HL-60 (cell line): ENCODE data around the gene ZG16.
"Not testable (repeated sequence)": the region's sequence is repeated elsewhere in the genome, so short reads cannot be mapped to it uniquely, and the experiment has no call there.

Source experiments
- DNase-seq, 2 experiments: peaks; one replicate each; pipeline ENCODE4 v3.0.0-alpha.2; 2010 to 2020; ENCODE audit warnings: low read depth in 1 of 2, low spot score in 1 of 2
- H3K27ac ChIP-seq: fragments of 250-450 bp; sonication (Bioruptor Pico); replicated peaks from 2 replicates; pipeline ENCODE4 v1.5.1; 2020; ENCODE audit warnings: mild to moderate bottlenecking, moderate library complexity
- H3K27me3 ChIP-seq: fragments of 250-450 bp; sonication (Bioruptor Pico); 2 replicates; pipeline ENCODE4 v1.5.1; 2021; ENCODE audit warnings: mild to moderate bottlenecking, moderate library complexity; ENCODE audit not compliant: insufficient read depth, poor library complexity, severe bottlenecking
- H3K4me3 ChIP-seq: replicated peaks from 2 replicates; pipeline ENCODE4 v1.5.1; 2011; ENCODE audit warnings: mild to moderate bottlenecking, control low read depth, low read length; ENCODE audit not compliant: insufficient read depth
- GABPA ChIP-seq: IDR thresholded peaks from 2 replicates; pipeline ENCODE4 v1.6.1; 2012; ENCODE audit warnings: low read depth
- POLR2AphosphoS5 ChIP-seq: IDR thresholded peaks from 2 replicates; pipeline ENCODE4 v1.6.1; 2012; ENCODE audit warnings: low read depth
- SPI1 ChIP-seq: IDR thresholded peaks from 2 replicates; pipeline ENCODE4 v1.6.1; 2012; ENCODE audit warnings: low read depth, mild to moderate bottlenecking, borderline replicate concordance
- TF ChIP-seq, protein P1 (sequence below): IDR thresholded peaks from 2 replicates; pipeline ENCODE4 v1.6.1; 2012; ENCODE audit warnings: low read depth; ENCODE audit not compliant: insufficient replicate concordance
- TF ChIP-seq, protein P2 (sequence below): IDR thresholded peaks from one replicate; pipeline ENCODE4 v1.5.1; 2011; ENCODE audit warnings: low read length, control low read depth, inconsistent platforms; ENCODE audit not compliant: insufficient read depth

The ZG16 gene

DNA sequence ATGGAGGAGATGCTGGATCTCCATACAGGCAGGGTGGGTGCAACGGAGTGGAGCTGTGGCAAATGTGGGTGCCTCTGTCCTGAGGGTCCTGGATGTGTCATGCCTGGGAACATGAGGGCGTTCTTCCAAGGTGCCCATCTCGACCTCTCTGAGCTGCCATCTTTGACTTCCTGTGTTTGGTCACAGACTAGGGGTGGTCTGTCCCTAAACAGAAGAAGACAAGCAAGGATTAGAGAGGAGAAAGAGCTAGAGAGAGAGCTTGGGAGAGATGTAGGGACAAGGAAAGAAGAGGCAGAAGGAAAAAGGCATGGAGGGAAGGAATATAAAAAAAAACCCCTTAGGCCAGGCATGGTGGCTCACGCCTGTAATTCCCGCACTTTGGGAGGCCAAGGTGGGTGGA, 3.3 kb upstream of the ZG16 start:
- Histone ChIP-seq H3K27me3 (no peaks in the 10 kb centered on the region), H3K4me3 (no peak overlapping the region), H3K27ac (no peak overlapping the region)
- TF ChIP-seq GABPA, result no peak
- TF ChIP-seq, protein P1, sequence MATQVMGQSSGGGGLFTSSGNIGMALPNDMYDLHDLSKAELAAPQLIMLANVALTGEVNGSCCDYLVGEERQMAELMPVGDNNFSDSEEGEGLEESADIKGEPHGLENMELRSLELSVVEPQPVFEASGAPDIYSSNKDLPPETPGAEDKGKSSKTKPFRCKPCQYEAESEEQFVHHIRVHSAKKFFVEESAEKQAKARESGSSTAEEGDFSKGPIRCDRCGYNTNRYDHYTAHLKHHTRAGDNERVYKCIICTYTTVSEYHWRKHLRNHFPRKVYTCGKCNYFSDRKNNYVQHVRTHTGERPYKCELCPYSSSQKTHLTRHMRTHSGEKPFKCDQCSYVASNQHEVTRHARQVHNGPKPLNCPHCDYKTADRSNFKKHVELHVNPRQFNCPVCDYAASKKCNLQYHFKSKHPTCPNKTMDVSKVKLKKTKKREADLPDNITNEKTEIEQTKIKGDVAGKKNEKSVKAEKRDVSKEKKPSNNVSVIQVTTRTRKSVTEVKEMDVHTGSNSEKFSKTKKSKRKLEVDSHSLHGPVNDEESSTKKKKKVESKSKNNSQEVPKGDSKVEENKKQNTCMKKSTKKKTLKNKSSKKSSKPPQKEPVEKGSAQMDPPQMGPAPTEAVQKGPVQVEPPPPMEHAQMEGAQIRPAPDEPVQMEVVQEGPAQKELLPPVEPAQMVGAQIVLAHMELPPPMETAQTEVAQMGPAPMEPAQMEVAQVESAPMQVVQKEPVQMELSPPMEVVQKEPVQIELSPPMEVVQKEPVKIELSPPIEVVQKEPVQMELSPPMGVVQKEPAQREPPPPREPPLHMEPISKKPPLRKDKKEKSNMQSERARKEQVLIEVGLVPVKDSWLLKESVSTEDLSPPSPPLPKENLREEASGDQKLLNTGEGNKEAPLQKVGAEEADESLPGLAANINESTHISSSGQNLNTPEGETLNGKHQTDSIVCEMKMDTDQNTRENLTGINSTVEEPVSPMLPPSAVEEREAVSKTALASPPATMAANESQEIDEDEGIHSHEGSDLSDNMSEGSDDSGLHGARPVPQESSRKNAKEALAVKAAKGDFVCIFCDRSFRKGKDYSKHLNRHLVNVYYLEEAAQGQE, result no peak
- TF ChIP-seq POLR2AphosphoS5, result no peak
- TF ChIP-seq, protein P2, sequence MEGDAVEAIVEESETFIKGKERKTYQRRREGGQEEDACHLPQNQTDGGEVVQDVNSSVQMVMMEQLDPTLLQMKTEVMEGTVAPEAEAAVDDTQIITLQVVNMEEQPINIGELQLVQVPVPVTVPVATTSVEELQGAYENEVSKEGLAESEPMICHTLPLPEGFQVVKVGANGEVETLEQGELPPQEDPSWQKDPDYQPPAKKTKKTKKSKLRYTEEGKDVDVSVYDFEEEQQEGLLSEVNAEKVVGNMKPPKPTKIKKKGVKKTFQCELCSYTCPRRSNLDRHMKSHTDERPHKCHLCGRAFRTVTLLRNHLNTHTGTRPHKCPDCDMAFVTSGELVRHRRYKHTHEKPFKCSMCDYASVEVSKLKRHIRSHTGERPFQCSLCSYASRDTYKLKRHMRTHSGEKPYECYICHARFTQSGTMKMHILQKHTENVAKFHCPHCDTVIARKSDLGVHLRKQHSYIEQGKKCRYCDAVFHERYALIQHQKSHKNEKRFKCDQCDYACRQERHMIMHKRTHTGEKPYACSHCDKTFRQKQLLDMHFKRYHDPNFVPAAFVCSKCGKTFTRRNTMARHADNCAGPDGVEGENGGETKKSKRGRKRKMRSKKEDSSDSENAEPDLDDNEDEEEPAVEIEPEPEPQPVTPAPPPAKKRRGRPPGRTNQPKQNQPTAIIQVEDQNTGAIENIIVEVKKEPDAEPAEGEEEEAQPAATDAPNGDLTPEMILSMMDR, result no peak
- no peak for TF ChIP-seq SPI1
- no peak for DNase-seq

DNA sequence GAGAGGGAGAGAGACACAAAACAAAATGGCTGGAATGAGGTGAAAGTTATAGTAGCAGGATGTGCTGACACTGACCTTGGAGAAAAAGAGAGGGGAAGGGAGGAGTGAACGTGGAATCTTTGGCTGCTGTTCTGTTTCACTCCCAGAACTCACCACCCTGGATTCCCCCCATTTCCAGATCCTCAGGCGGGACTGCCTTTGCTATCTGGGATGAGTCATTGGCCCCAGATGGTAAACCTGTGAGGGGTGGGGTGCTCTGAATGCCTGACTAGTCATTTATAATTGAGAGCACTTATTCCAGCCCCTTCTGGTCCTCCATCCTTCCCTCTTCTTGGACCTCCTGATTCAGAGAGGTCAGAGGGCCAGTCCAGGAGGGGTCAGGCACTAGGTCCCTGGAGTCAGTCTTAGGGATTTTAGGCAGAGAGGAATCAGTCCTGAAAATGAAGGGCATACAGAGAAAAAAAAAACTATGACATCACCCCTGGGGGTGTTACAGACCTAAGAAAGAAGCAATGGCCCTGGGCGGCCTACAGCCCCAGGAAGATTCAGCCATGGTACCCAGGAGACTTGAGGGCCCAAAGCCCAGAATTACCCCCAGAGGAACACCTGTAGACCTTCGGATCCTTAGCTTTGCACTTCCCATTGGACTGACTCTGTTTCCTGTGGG, 2.2 kb upstream of the ZG16 start:
- no peak for DNase-seq
- TF ChIP-seq, protein P2, result no peak
- no peak for TF ChIP-seq SPI1
- no peak for TF ChIP-seq GABPA
- TF ChIP-seq, protein P1, result no peak
- TF ChIP-seq POLR2AphosphoS5, result no peak
- no peak overlapping the region for H3K4me3 ChIP-seq

DNA sequence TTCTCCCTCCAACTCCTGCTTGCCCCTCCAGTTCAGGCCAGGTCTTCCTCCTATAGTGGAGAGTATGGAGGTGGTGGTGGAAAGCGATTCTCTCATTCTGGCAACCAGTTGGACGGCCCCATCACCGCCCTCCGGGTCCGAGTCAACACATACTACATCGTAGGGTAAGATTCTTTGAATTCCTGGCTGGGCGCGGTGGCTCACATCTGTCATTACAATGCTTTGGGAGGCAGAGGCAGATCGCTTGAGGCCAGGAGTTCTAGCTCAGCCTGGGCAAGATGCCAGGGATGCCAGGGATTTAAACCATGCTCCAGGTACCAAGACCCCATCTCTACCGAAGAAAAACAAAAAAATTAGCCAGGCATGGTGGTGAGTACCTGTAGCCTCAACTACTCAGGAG, 1.4 kb downstream of the ZG16 start:
- Histone ChIP-seq H3K4me3 (no peak overlapping the region), H3K27ac (no peak overlapping the region), H3K27me3 (no peaks in the 10 kb centered on the region)
- DNase-seq, result no peak
- TF ChIP-seq POLR2AphosphoS5 (no peak), SPI1 (no peak), GABPA (no peak)
- TF ChIP-seq, protein P2, result no peak
- TF ChIP-seq, protein P1, result no peak

More for the DNA sequence above, 2.2 kb upstream of the ZG16 start:
- no peaks in the 10 kb centered on the region for H3K27me3 ChIP-seq
- H3K27ac ChIP-seq, result no peak overlapping the region

DNA sequence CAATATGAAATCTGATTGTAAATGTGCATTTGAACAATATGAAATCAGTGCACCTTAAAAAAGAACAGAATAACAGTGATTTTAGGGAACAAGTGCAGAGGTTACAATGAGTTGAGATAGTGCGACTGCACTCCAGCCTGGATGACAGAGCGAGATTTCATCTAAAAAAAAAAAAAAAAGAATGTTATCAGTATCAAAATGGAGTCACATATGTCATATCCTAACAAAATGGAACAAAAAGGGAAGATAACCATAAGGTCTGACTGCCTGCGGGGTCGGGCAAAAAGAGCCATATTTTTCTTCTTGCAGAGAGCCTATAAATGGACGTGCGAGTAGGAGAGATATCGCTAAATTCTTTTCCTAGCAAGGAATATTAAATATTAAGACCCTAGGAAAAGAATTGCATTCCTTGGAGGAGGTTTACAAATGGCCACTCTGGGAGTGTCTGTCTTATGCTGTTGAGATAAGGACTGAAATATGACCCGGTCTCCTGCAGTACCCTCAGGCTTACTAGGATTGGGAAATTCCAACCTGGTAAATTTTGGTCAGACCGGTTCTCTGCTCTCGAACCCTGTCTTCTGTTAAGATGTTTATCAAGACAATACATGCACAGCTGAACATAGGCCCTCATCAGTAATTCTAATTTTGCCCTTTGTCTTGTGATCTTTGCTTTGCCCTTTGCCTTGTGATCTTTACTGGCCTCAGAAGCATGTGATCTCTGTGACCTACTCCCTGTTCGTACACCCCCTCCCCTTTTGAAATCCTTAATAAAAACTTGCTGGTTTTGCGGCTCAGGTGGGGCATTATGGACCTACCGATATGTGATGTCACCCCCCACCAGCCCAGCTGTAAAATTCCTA, 5.3 kb downstream of the ZG16 start:
- H3K27me3 ChIP-seq, DNase-seq, H3K4me3 ChIP-seq, H3K27ac ChIP-seq: not testable (repeated sequence)
